Ascending aorta (tissue), 2 donors: ENCODE results near the gene PIK3C3. TPM values are rescaled to one million over a fixed set of nuclear protein-coding genes. Genes with fewer than 3 reads are reported as not detected.

Experiments used
- DNase-seq, 2 donors: peaks; one replicate each; pipeline ENCODE4 v3.0.0-alpha.2; 2019; ENCODE audit warnings: low spot score in 2 of 2
- H3K27ac ChIP-seq, 2 donors: fragments of 200-600 bp; sonication (generic); one replicate each; pipeline ENCODE4 v1.5.1; 2016 to 2017; ENCODE audit warnings: mild to moderate bottlenecking in 1 of 2
- H3K27me3 ChIP-seq: fragments of 200-600 bp; sonication (generic); one replicate; pipeline ENCODE4 v1.5.1; 2017
- H3K36me3 ChIP-seq, 2 donors: fragments of 200-600 bp; sonication (generic); one replicate each; pipeline ENCODE4 v1.5.1; 2016
- H3K4me1 ChIP-seq, 2 donors: fragments of 200-600 bp; sonication (generic); one replicate each; pipeline ENCODE4 v1.5.1; 2016 to 2017; ENCODE audit warnings: mild to moderate bottlenecking in 1 of 2
- H3K4me3 ChIP-seq, 2 donors: fragments of 200-600 bp; sonication (generic); one replicate each; pipeline ENCODE4 v1.5.1; 2016 to 2017; ENCODE audit warnings: mild to moderate bottlenecking in 1 of 2
- H3K9me3 ChIP-seq, 2 donors: fragments of 200-600 bp; sonication (generic); one replicate each; pipeline ENCODE4 v1.5.1; 2016
- intact Hi-C: fragments of 100-400 bp; cut with DNase I; formaldehyde crosslinking; loops from one replicate; pipeline ENCODE4 v1.15.1; 2023
- total RNA-seq: library from RNA; depleted of rRNA; stranded (reverse); fragments of >200 nt; gene quantifications from one replicate; pipeline ENCODE4 v1.1.0, GENCODE V29; 2016
- TF ChIP-seq, protein P1 (sequence below), 3 experiments: fragments of 200-600 bp in 2 of 3; fragments of 450-650 bp in 1 of 3; sonication (generic) in 2 of 3; IDR thresholded peaks; one replicate each; pipeline ENCODE4 v1.5.1; 2016 to 2019; ENCODE audit warnings: antibody characterized with exemption in 3 of 3, mild to moderate bottlenecking in 1 of 3, moderate library complexity in 1 of 3

The PIK3C3 gene
- total RNA-seq, 1 donor from 2014 or later = 24.1 TPM

DNA sequence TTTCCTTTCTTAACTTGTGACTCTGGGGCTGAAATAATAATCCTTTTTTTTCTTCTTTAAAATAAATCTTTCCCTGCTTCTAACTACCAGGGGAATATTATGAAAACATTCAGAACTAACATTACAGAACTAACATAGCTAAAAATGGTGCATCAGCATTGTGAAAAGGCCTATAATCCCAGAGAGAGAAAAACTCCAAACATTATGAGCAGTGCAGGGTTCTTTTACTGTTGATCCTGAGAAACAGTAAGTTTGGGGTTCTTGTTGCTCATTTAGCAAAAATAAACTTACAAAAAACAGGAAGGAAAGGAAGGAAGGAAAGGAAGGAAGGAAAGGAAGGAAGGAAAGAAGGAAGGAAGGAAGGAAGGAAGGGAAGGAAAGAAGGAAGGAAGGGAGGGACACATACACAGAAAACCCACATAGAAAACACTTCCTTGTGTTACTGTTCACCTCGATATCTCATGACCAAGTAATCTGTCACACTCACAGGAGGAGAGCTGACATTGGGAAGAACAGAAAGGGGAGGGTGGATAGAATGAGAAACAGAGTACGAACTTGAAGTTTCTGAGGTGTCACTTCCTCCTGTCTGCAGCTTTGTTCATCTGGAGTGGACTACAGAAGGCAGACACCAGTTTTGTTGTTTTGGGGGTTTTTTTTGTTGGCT lies 18.4 kb upstream of the PIK3C3 start:
- intact Hi-C loops = no loop called here
- no peaks in the 10 kb centered on the region for H3K27me3 ChIP-seq
- H3K36me3 ChIP-seq = no peaks in the 10 kb centered on the region
- no peak overlapping the region for H3K4me3 ChIP-seq
- TF ChIP-seq, protein P1, sequence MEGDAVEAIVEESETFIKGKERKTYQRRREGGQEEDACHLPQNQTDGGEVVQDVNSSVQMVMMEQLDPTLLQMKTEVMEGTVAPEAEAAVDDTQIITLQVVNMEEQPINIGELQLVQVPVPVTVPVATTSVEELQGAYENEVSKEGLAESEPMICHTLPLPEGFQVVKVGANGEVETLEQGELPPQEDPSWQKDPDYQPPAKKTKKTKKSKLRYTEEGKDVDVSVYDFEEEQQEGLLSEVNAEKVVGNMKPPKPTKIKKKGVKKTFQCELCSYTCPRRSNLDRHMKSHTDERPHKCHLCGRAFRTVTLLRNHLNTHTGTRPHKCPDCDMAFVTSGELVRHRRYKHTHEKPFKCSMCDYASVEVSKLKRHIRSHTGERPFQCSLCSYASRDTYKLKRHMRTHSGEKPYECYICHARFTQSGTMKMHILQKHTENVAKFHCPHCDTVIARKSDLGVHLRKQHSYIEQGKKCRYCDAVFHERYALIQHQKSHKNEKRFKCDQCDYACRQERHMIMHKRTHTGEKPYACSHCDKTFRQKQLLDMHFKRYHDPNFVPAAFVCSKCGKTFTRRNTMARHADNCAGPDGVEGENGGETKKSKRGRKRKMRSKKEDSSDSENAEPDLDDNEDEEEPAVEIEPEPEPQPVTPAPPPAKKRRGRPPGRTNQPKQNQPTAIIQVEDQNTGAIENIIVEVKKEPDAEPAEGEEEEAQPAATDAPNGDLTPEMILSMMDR (IDR thresholded peaks at IDR 0.05) = no peak
- no peak for DNase-seq
- no peaks in the 10 kb centered on the region for H3K4me1 ChIP-seq
- H3K9me3 ChIP-seq = no peaks in the 10 kb centered on the region
- peak overlapping the region; percentile 27 to 51 for H3K27ac ChIP-seq

DNA sequence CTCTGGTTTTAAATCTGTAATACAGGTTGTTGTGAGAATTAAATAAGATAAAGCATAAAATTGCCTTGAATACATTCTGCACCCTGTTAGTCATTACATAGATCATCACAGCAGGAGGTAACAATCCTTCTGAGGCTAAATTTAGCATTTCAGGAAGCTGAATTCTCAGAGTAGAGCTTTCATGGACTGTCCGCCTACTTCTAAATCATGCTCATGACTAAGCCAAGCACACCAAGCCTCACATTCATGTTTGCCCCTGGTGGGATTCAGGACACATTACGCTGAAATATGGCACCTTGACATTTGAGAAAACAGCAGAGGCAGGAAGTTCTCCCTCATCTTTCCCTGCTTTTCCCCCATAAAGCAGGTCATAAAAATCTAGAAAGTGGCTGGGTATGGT lies 16.6 kb upstream of the PIK3C3 start:
- Histone ChIP-seq H3K36me3 (no peaks in the 10 kb centered on the region), H3K4me1 (no peaks in the 10 kb centered on the region), H3K27ac (no peak overlapping the region), H3K27me3 (no peaks in the 10 kb centered on the region), H3K9me3 (no peaks in the 10 kb centered on the region), H3K4me3 (no peak overlapping the region)
- TF ChIP-seq, protein P1 (IDR thresholded peaks at IDR 0.05) = no peak
- intact Hi-C loops = no loop called here
- DNase-seq = no peak

DNA sequence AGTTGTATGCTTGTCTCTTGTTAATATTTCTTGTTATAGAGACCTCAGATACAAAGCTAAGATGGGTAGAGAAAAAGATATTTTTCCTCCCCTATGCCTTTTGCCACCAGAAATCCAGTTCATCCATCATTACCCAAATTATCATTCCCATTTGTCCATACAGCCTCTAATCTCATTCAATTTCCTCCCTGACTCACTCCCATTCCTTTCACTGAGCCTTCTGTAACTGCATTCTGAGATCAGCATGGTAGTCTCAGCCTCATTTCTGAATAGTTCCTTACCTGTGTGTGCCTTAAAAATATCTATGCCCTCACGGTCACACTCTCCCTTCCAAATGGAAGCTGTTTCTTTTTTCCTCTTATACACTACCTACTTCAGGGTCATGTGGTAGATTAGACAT lies 15.7 kb upstream of the PIK3C3 start:
- H3K4me3 ChIP-seq = no peak overlapping the region
- no peaks in the 10 kb centered on the region for H3K4me1 ChIP-seq
- DNase-seq = no peak
- no peaks in the 10 kb centered on the region for H3K36me3 ChIP-seq
- no peak overlapping the region for H3K27ac ChIP-seq
- no peaks in the 10 kb centered on the region for H3K27me3 ChIP-seq
- TF ChIP-seq, protein P1 (IDR thresholded peaks at IDR 0.05) = no peak
- no peaks in the 10 kb centered on the region for H3K9me3 ChIP-seq
- intact Hi-C loops = no loop called here

DNA sequence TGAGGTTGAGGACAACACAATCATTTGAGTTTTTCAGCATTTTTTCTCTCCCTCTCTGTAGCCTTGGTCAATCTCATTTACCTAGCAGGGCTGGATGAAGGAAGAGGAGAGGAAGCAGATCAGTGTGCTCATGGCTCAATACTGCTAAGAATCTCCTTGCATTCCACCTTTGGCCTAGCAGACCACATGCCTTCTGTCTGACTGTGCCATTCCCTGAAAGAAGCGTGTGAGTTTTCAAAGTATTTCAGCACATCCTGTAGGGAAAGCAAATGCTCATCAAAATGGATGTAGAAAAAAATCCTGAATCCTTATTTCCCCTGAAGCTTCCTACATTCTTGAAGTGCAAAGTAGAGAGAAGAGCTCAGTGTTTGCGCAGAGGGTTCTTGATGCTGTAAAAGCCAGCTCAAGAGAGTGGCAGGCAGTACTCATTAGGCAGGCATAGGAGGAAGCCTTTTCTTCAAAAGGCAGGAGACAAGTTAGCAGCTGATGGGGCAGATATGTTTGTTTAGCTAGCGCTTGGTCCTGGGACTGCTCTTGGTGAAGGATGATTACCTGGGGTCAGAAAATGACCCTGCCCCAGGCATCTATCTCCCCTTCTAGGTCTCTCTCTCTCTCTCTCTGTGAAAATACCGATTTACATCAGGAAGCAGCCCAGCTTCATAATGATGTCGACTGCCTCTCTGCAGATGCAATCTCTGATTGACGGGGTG lies 14.4 kb upstream of the PIK3C3 start:
- Histone ChIP-seq H3K9me3 (no peaks in the 10 kb centered on the region), H3K27ac (no peak overlapping the region), H3K4me1 (no peaks in the 10 kb centered on the region), H3K36me3 (no peaks in the 10 kb centered on the region), H3K27me3 (no peaks in the 10 kb centered on the region), H3K4me3 (no peak overlapping the region)
- intact Hi-C loops = no loop called here
- no peak for DNase-seq
- TF ChIP-seq, protein P1 (IDR thresholded peaks at IDR 0.05) = no peak

DNA sequence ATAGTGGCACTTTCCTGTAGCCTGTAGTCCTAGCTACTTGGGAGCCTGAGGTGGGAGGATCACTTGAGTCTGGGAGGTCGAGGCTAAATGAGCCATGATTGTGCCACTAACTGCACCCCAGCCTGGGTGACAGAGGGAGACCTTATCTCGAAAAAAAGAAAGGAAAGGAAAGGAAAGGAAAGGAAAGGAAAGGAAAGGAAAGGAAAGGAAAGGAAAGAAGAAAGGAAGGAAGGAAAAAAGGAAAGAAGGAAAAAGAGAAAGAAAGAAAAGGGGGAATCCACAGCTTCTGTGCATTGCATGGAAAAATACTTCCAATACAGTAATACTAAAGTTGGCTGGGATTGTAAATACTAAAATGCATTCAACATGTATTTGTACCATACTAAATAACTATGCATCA lies 12.8 kb upstream of the PIK3C3 start:
- no peaks in the 10 kb centered on the region for H3K36me3 ChIP-seq
- no peaks in the 10 kb centered on the region for H3K9me3 ChIP-seq
- DNase-seq = no peak
- H3K4me1 ChIP-seq = no peaks in the 10 kb centered on the region
- no peaks in the 10 kb centered on the region for H3K27me3 ChIP-seq
- H3K4me3 ChIP-seq = no peak overlapping the region
- TF ChIP-seq, protein P1 (IDR thresholded peaks at IDR 0.05) = no peak
- no peak overlapping the region for H3K27ac ChIP-seq
- intact Hi-C loops = no loop called here
